ENCODE data around the gene GOLGA3. TPM values are rescaled to one million over a fixed set of nuclear protein-coding genes. Genes with fewer than 3 reads are reported as not detected.

Gene GOLGA3
- total RNA-seq, 1 donor from 2014 or later: 50.6 TPM

- Mint-ChIP-seq H3K4me3 (ENCODE audit: unreplicated experiment) (no peak overlapping the region), H3K36me3 (ENCODE audit: unreplicated experiment) (peaks cover 5% of the 10 kb centered on the region), H3K27me3 (ENCODE audit: unreplicated experiment) (peaks cover 3% of the 10 kb centered on the region), H3K4me1 (ENCODE audit: low read depth, unreplicated experiment) (no peaks in the 10 kb centered on the region), H3K27ac (ENCODE audit: unreplicated experiment) (no peak overlapping the region), H3K9me3 (ENCODE audit: unreplicated experiment) (no peaks in the 10 kb centered on the region)
- TF ChIP-seq CTCF (IDR thresholded peaks at IDR 0.05; ENCODE audit: partially characterized antibody, unreplicated experiment): no peak
- DNase-seq: no peak
Measured at GRCh38 chr12:132741620-132742019, 87.0 kb downstream of the GOLGA3 start.

GRCh38 chr12:132740652-132741051 is 88.0 kb downstream of the GOLGA3 start:
- H3K36me3 Mint-ChIP-seq (ENCODE audit: unreplicated experiment): peaks cover 5% of the 10 kb centered on the region
- H3K4me3 Mint-ChIP-seq (ENCODE audit: unreplicated experiment): no peak overlapping the region
- no peak for DNase-seq
- peaks cover 6% of the 10 kb centered on the region for H3K27me3 Mint-ChIP-seq (ENCODE audit: unreplicated experiment)
- no peak for TF ChIP-seq CTCF (IDR thresholded peaks at IDR 0.05; ENCODE audit: partially characterized antibody, unreplicated experiment)
- no peak overlapping the region for H3K27ac Mint-ChIP-seq (ENCODE audit: unreplicated experiment)
- no peaks in the 10 kb centered on the region for H3K4me1 Mint-ChIP-seq (ENCODE audit: low read depth, unreplicated experiment)
- no peaks in the 10 kb centered on the region for H3K9me3 Mint-ChIP-seq (ENCODE audit: unreplicated experiment)

- Mint-ChIP-seq H3K27ac (ENCODE audit: unreplicated experiment) (no peak overlapping the region), H3K36me3 (ENCODE audit: unreplicated experiment) (peaks cover 5% of the 10 kb centered on the region)
- no peak for TF ChIP-seq CTCF (IDR thresholded peaks at IDR 0.05; ENCODE audit: partially characterized antibody, unreplicated experiment)
Measured at GRCh38 chr12:132740313-132740646, 88.4 kb downstream of the GOLGA3 start.

GRCh38 chr12:132739600-132740312 is 88.9 kb downstream of the GOLGA3 start:
- no peak overlapping the region for H3K27ac Mint-ChIP-seq (ENCODE audit: unreplicated experiment)
- peaks cover 5% of the 10 kb centered on the region for H3K36me3 Mint-ChIP-seq (ENCODE audit: unreplicated experiment)
- TF ChIP-seq CTCF (IDR thresholded peaks at IDR 0.05; ENCODE audit: partially characterized antibody, unreplicated experiment): no peak
- no peak for DNase-seq
- H3K4me3 Mint-ChIP-seq (ENCODE audit: unreplicated experiment): no peak overlapping the region
- H3K9me3 Mint-ChIP-seq (ENCODE audit: unreplicated experiment): no peaks in the 10 kb centered on the region
- peaks cover 6% of the 10 kb centered on the region for H3K27me3 Mint-ChIP-seq (ENCODE audit: unreplicated experiment)
- H3K4me1 Mint-ChIP-seq (ENCODE audit: low read depth, unreplicated experiment): no peaks in the 10 kb centered on the region

More at GRCh38 chr12:132740313-132740646, 88.4 kb downstream of the GOLGA3 start:
- no peak for DNase-seq
- H3K27me3 Mint-ChIP-seq (ENCODE audit: unreplicated experiment): peaks cover 6% of the 10 kb centered on the region
- no peak overlapping the region for H3K4me3 Mint-ChIP-seq (ENCODE audit: unreplicated experiment)
- H3K9me3 Mint-ChIP-seq (ENCODE audit: unreplicated experiment): no peaks in the 10 kb centered on the region
- no peaks in the 10 kb centered on the region for H3K4me1 Mint-ChIP-seq (ENCODE audit: low read depth, unreplicated experiment)

- no peak for TF ChIP-seq CTCF (IDR thresholded peaks at IDR 0.05; ENCODE audit: partially characterized antibody, unreplicated experiment)
- peaks cover 5% of the 10 kb centered on the region for H3K9me3 Mint-ChIP-seq (ENCODE audit: unreplicated experiment)
- DNase-seq: no peak
- H3K4me3 Mint-ChIP-seq (ENCODE audit: unreplicated experiment): no peak overlapping the region
- peaks cover 5% of the 10 kb centered on the region for H3K27me3 Mint-ChIP-seq (ENCODE audit: unreplicated experiment)
- H3K4me1 Mint-ChIP-seq (ENCODE audit: low read depth, unreplicated experiment): no peaks in the 10 kb centered on the region
- peaks cover 17% of the 10 kb centered on the region for H3K36me3 Mint-ChIP-seq (ENCODE audit: unreplicated experiment)
- H3K27ac Mint-ChIP-seq (ENCODE audit: unreplicated experiment): no peak overlapping the region
Measured at GRCh38 chr12:132736913-132737312, 91.8 kb downstream of the GOLGA3 start.

All from glutamatergic neuron (in vitro differentiated cells).